ENCODE measurements around the gene CPNE2.

Gene CPNE2

GRCh38 chr16:57051696-57052228 is 40.6 kb upstream of the CPNE2 start:
- TF ChIP-seq EZH2 (IDR thresholded peaks at IDR 0.05; ENCODE audit: borderline replicate concordance, low read length) (no peak), CTCF (IDR thresholded peaks at IDR 0.05; ENCODE audit: low read length) (no peak)
- Histone ChIP-seq H3K4me3 (ENCODE audit: low read depth, low read length, poor library complexity, severe bottlenecking) (no peak overlapping the region), H3K9me2 (ENCODE audit: low read depth, low read length) (no peaks in the 10 kb centered on the region), H3K27me3 (ENCODE audit: insufficient read depth, low read length) (no peaks in the 10 kb centered on the region), H3K27ac (ENCODE audit: low read depth, low read length, poor library complexity, severe bottlenecking) (no peak overlapping the region), H3K4me1 (ENCODE audit: insufficient read depth, low read length, severe bottlenecking) (no peaks in the 10 kb centered on the region), H4K20me1 (ENCODE audit: insufficient read depth, low read length) (no peaks in the 10 kb centered on the region), H3K79me2 (ENCODE audit: insufficient read depth, low read length) (no peaks in the 10 kb centered on the region), H3K9ac (ENCODE audit: low read length) (no peak overlapping the region), H3F3A (ENCODE audit: insufficient read depth, low read length) (no peaks in the 10 kb centered on the region), H3K36me3 (ENCODE audit: insufficient read depth, low read length) (no peaks in the 10 kb centered on the region), H3K4me2 (ENCODE audit: low read length) (no peak overlapping the region), H2AFZ (ENCODE audit: low read length) (no peak overlapping the region), H3K9me3 (ENCODE audit: low read length) (no peaks in the 10 kb centered on the region)

GRCh38 chr16:57053206-57053605 is 39.2 kb upstream of the CPNE2 start:
- Histone ChIP-seq H2AFZ (ENCODE audit: low read length) (no peak overlapping the region), H3K4me3 (ENCODE audit: low read depth, low read length, poor library complexity, severe bottlenecking) (no peak overlapping the region), H3K9ac (ENCODE audit: low read length) (no peak overlapping the region), H3K27me3 (ENCODE audit: insufficient read depth, low read length) (no peaks in the 10 kb centered on the region), H3K9me3 (ENCODE audit: low read length) (no peaks in the 10 kb centered on the region), H3K4me2 (ENCODE audit: low read length) (no peak overlapping the region), H3K36me3 (ENCODE audit: insufficient read depth, low read length) (no peaks in the 10 kb centered on the region), H3K9me2 (ENCODE audit: low read depth, low read length) (no peaks in the 10 kb centered on the region), H4K20me1 (ENCODE audit: insufficient read depth, low read length) (no peaks in the 10 kb centered on the region), H3K79me2 (ENCODE audit: insufficient read depth, low read length) (no peaks in the 10 kb centered on the region), H3K27ac (ENCODE audit: low read depth, low read length, poor library complexity, severe bottlenecking) (no peak overlapping the region), H3K4me1 (ENCODE audit: insufficient read depth, low read length, severe bottlenecking) (no peaks in the 10 kb centered on the region), H3F3A (ENCODE audit: insufficient read depth, low read length) (no peaks in the 10 kb centered on the region)
- TF ChIP-seq CTCF (IDR thresholded peaks at IDR 0.05; ENCODE audit: low read length) (no peak), EZH2 (IDR thresholded peaks at IDR 0.05; ENCODE audit: borderline replicate concordance, low read length) (no peak)

DNA sequence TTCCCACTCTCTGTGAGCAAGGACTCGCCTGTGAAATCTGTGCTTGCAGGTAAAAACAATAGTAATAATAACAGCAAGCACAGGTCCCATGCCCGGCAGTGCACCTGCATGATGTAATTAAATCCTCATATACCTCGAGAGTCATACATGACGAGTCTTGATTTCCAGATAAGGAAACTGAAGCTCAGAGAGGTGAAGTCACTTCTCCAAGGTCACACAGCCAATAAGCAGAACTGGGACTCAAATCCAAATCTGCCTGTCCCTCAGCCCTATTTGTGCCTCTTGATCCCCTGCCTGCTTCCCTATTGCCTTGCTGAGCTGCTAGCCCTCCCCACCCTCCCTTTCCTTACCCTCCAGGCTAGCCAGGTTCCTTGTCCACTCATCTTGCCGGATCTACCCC is 38.0 kb upstream of the CPNE2 start:
- Histone ChIP-seq H3K36me3 (ENCODE audit: insufficient read depth, low read length) (no peaks in the 10 kb centered on the region), H3K9me3 (ENCODE audit: low read length) (no peaks in the 10 kb centered on the region), H3K9ac (ENCODE audit: low read length) (no peak overlapping the region), H3K4me1 (ENCODE audit: insufficient read depth, low read length, severe bottlenecking) (no peaks in the 10 kb centered on the region), H2AFZ (ENCODE audit: low read length) (no peak overlapping the region), H4K20me1 (ENCODE audit: insufficient read depth, low read length) (no peaks in the 10 kb centered on the region), H3K4me2 (ENCODE audit: low read length) (no peak overlapping the region), H3K27me3 (ENCODE audit: insufficient read depth, low read length) (no peaks in the 10 kb centered on the region), H3F3A (ENCODE audit: insufficient read depth, low read length) (no peaks in the 10 kb centered on the region), H3K9me2 (ENCODE audit: low read depth, low read length) (no peaks in the 10 kb centered on the region), H3K4me3 (ENCODE audit: low read depth, low read length, poor library complexity, severe bottlenecking) (no peak overlapping the region), H3K27ac (ENCODE audit: low read depth, low read length, poor library complexity, severe bottlenecking) (no peak overlapping the region), H3K79me2 (ENCODE audit: insufficient read depth, low read length) (no peaks in the 10 kb centered on the region)
- no peak for TF ChIP-seq EZH2 (IDR thresholded peaks at IDR 0.05; ENCODE audit: borderline replicate concordance, low read length)
- no peak for TF ChIP-seq CTCF (IDR thresholded peaks at IDR 0.05; ENCODE audit: low read length)

All from OCI-LY1 (cell line).